Erythroblast (primary cell): Measurements from ENCODE around the gene TXNDC8.

Source experiments
- GATA1 ChIP-seq: IDR thresholded peaks from 2 replicates; pipeline ENCODE4 v1.6.1; 2011; ENCODE audit warnings: low read depth, mild to moderate bottlenecking, control low read depth, low read length, moderate library complexity
- POLR2A ChIP-seq: IDR thresholded peaks from 2 replicates; pipeline ENCODE4 v1.6.1; 2011; ENCODE audit warnings: mild to moderate bottlenecking, low read length

GRCh38 chr9:110382731-110383130, 45.1 kb upstream of the TXNDC8 start:
- TF ChIP-seq POLR2A (no peak), GATA1 (no peak)
